Right renal cortex interstitium (tissue), 3 donors: ENCODE data around the gene CAPZA2. TPM values are rescaled to one million over a fixed set of nuclear protein-coding genes. Genes with fewer than 3 reads are reported as not detected.

Experiments used
- DNase-seq, 3 donors: peaks; one replicate each; pipeline ENCODE4 v3.0.0-alpha.2; 2013; ENCODE audit warnings: low read depth in 3 of 3, low spot score in 2 of 3
- polyA plus RNA-seq, 3 donors: library from polyadenylated mRNA; unstranded; fragments of 120-200 nt; gene quantifications; one replicate each; pipeline ENCODE4 v1.2.1, GENCODE V29; 2013; ENCODE audit not compliant: insufficient read length in 3 of 3

Gene CAPZA2
- polyA plus RNA-seq, 3 donors = 217 to 234 (median 224) TPM

GRCh38 chr7:116861717-116862116 lies 670 bp upstream of the CAPZA2 start:
- DNase-seq = no peak

- DNase-seq = peak; percentile 29 to 63 (median 34)
Measured at GRCh38 chr7:116862951-116863670, 724 bp downstream of the CAPZA2 start.

GRCh38 chr7:116863936-116864500 lies 1.6 kb downstream of the CAPZA2 start:
- no peak for DNase-seq

GRCh38 chr7:116871061-116871700 lies 8.8 kb downstream of the CAPZA2 start:
- no peak for DNase-seq

GRCh38 chr7:116872026-116872425 lies 9.6 kb downstream of the CAPZA2 start:
- no peak for DNase-seq

GRCh38 chr7:116873619-116874018 lies 11.2 kb downstream of the CAPZA2 start:
- DNase-seq = no peak

- no peak for DNase-seq
Measured at GRCh38 chr7:116876664-116877442, 14.5 kb downstream of the CAPZA2 start.

- no peak for DNase-seq
Measured at GRCh38 chr7:116877443-116878217, 15.2 kb downstream of the CAPZA2 start.

GRCh38 chr7:116884691-116885090 lies 22.3 kb downstream of the CAPZA2 start:
- DNase-seq = no peak

- no peak for DNase-seq
Measured at GRCh38 chr7:116885724-116886123, 23.3 kb downstream of the CAPZA2 start.

GRCh38 chr7:116886543-116887156 lies 24.3 kb downstream of the CAPZA2 start:
- DNase-seq = no peak

GRCh38 chr7:116888895-116889294 lies 26.5 kb downstream of the CAPZA2 start:
- DNase-seq = no peak

- no peak for DNase-seq
Measured at GRCh38 chr7:116895849-116896248, 33.5 kb downstream of the CAPZA2 start.

GRCh38 chr7:116897661-116898060 lies 35.3 kb downstream of the CAPZA2 start:
- no peak for DNase-seq

- no peak for DNase-seq
Measured at GRCh38 chr7:116899308-116899707, 36.9 kb downstream of the CAPZA2 start.

GRCh38 chr7:116901143-116901542 lies 38.8 kb downstream of the CAPZA2 start:
- no peak for DNase-seq

GRCh38 chr7:116902867-116903266 lies 40.5 kb downstream of the CAPZA2 start:
- no peak for DNase-seq

GRCh38 chr7:116906391-116906790 lies 44.0 kb downstream of the CAPZA2 start:
- DNase-seq = no peak

- no peak for DNase-seq
Measured at GRCh38 chr7:116910383-116910782, 48.0 kb downstream of the CAPZA2 start.

- DNase-seq = no peak
Measured at GRCh38 chr7:116911801-116912200, 49.4 kb downstream of the CAPZA2 start.
